Measurements from ENCODE around the gene CAT.

The CAT gene

DNA sequence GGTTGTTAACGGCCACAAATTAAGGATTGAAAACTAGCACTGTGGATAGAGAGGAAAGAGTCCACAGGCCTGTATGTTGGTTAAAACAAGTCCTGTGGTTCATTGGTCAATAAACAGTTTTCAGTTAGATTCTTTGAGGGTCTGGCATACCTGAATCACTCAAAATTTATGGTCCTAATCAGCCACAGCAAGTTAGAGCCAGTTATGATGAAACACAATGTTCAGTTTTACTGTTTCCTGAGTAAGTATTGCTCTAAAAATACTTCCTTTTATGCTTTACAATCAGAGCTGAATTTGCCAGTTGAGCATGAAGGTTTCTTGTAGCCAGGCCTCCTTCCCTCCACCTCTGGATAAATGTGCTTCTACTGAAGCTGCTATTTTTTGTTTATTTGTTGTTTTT, 12.9 kb upstream of the CAT start:
- no peak for DNase-seq (ENCODE audit: low spot score)

- DNase-seq (ENCODE audit: low spot score), result no peak
Measured at GRCh38 chr11:34426766-34427185, 12.0 kb upstream of the CAT start.

GRCh38 chr11:34427186-34427805, 11.4 kb upstream of the CAT start:
- peak; percentile 26 for DNase-seq (ENCODE audit: low spot score)

GRCh38 chr11:34431979-34432378, 6.8 kb upstream of the CAT start:
- DNase-seq (ENCODE audit: low spot score), result no peak

GRCh38 chr11:34432822-34433221, 5.9 kb upstream of the CAT start:
- no peak for DNase-seq (ENCODE audit: low spot score)

DNA sequence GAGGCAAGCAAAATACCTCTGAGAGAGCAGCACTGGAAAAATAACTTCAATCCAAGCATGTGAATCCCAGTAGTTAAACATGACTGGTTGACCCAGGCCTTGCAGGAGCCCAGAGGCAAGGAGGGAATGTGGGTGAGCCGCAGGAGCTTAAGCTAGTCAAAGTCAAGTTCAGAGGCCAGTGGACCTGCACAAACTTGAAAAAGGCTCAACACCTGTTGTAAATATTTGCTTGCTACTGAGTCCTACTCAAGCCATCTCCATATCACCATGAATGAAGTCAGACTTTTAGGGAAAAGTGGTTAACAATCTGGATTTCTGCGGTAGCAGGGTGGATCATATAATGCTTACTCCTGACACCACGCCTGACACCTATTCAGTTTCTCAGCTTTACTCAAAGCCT, 4.8 kb upstream of the CAT start:
- no peak for DNase-seq (ENCODE audit: low spot score)

- DNase-seq (ENCODE audit: low spot score), result no peak
Measured at GRCh38 chr11:34437224-34438125, 1.3 kb upstream of the CAT start.

GRCh38 chr11:34439610-34440198, 970 bp downstream of the CAT start:
- DNase-seq (ENCODE audit: low spot score), result peak; percentile 7

GRCh38 chr11:34441814-34442213, 3.1 kb downstream of the CAT start:
- DNase-seq (ENCODE audit: low spot score), result no peak

DNA sequence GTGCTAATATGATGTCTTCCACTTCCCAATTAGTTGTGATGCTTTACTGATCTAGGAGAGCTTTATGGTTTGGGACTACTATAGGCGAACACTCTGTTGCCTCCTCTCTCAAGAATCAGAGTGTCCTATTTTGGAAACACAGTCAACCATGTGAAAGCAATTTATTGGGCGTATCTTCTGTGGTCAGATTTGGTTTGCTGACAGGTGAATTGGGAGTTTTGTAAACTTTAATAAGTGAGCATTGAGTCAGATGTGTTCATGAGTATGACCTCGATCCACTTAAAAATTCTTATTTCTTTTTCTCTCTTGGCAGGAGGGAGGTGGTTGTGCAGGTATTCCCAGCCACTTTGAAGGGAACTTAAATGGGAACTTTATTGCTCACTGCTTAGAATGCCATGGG, 4.4 kb downstream of the CAT start:
- DNase-seq (ENCODE audit: low spot score), result no peak

GRCh38 chr11:34444428-34444827, 5.7 kb downstream of the CAT start:
- no peak for DNase-seq (ENCODE audit: low spot score)

- no peak for DNase-seq (ENCODE audit: low spot score)
Measured at GRCh38 chr11:34445956-34446355, 7.2 kb downstream of the CAT start.

GRCh38 chr11:34446386-34446785, 7.7 kb downstream of the CAT start:
- no peak for DNase-seq (ENCODE audit: low spot score)

GRCh38 chr11:34447044-34447443, 8.3 kb downstream of the CAT start:
- DNase-seq (ENCODE audit: low spot score), result no peak

DNA sequence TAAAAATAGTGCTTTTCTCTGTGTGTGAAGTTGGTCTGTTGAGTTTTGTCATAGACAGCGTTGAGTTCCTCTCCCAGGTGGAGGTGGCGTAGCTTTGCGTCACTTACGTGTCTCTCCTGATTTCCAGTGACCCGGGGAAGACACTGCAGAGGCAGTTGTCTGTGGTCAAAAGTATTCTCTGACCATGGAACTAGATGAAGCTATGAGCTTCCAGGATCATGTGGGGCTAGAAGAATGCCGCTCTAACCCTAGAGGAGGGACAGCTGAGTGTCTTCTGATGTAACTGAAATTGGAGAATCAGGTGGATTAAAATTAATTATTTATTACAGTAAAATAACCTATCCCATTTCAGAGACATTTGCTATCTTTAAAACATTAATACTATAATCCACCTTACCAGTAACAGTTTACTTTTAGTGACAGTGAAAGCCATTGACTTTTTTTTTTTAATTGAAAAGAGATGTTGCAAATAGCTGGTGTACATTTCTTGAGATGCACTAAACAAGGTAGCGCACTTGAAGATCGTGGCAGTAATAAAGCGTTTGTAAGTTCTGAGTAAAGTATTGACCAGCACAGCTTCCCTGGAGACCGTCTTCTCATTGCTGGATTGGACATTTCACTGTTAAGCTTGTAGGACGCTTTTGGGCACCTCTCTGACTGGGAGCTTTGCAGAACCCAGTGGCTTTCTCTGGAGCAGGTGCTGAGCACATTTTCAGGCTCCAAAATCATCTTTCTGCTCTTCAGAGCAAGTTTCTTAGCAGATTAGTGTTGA, 9.7 kb downstream of the CAT start:
- DNase-seq (ENCODE audit: low spot score), result no peak

DNA sequence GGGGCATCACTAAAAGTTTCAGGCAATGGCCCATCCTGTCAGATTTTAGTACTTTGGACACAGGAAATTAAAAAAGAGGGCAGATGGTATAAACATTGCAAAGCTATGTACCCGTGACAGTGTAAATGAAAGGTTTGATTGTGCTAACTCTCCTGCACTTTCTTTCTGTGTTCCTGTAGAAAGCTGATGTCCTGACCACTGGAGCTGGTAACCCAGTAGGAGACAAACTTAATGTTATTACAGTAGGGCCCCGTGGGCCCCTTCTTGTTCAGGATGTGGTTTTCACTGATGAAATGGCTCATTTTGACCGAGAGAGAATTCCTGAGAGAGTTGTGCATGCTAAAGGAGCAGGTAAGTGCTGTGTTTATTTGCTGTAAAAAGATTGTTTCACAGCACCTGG, 10.3 kb downstream of the CAT start:
- no peak for DNase-seq (ENCODE audit: low spot score)

DNA sequence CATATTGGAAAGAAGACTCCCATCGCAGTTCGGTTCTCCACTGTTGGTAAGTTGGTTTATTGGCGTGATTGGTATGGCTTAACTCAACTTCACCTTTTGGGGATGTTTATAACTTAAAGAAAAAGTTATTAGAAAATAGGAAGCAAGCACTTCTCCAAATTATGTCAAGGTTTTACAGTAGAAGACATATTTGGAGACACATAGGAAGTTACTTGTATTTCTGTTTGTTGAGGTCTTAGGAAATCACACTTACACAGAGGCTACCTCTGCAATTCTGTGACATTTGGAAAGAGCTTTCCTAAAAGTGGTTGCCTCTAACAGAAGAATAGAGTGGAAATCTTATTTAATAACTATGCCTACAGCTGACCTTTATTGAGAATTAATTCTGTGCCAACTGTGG, 12.3 kb downstream of the CAT start:
- DNase-seq (ENCODE audit: low spot score), result no peak

- DNase-seq (ENCODE audit: low spot score), result no peak
Measured at GRCh38 chr11:34454308-34455032, 15.7 kb downstream of the CAT start.

DNA sequence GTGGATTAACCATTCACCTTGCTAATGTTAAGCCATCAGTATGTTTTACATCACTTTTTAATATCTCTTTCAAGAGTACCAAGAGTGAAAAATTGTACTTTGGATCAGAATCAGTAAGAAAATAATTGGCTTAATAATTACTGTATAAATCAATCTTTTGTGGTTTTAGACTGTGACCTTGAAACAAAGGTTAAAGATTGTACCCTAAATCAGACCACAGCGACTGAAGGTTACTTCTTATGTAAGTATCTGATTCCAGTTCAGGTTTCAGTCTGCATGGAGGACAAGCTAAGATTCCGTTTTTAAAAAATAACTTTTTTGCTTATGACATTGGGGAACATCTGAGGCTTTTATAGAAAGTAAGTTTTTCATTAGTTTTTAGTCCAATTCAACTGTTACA, 18.9 kb downstream of the CAT start:
- no peak for DNase-seq (ENCODE audit: low spot score)

- no peak for DNase-seq (ENCODE audit: low spot score)
Measured at GRCh38 chr11:34458525-34458924, 19.8 kb downstream of the CAT start.

DNA sequence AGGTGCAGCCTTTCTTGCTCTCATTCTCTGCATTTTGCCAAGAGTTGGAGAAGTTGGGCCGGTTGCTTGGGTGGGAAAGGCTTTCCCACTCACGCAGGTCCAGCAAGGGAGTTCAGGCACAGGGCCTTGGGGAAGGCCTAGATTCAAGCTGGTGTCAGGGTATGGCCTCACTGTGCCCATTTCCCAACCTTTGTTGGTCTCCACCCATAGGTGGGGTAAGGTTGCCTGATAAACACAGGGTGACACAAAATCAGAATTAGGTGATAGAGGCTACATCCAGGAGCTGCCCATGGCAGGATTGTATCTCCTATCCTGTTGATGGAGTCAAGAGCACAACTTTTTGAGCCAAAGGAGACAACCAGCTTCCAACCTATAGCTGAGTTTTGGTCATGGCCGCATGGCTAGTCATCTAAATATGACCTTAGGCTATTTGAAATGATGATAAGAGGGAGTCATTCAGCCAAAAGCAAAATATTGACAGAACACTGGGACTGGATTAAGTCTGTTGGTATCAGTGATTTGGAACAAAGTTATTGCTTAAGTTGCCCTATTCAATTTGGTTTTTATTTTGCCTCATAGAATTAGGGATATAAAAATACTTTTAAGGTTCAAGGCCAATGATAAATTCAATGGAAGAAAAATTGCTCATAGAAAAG, 20.9 kb downstream of the CAT start:
- DNase-seq (ENCODE audit: low spot score), result no peak

All from LoVo (cell line).